ENCODE measurements around the gene PADI3. TPM values are rescaled to one million over a fixed set of nuclear protein-coding genes. Genes with fewer than 3 reads are reported as not detected.
A peak's percentile ranks its signal among the peaks of the same experiment; 100 is the strongest.

PADI3 gene
- total and polyA plus RNA-seq, 8 donors: 0.04 TPM; not detected in 7

DNA sequence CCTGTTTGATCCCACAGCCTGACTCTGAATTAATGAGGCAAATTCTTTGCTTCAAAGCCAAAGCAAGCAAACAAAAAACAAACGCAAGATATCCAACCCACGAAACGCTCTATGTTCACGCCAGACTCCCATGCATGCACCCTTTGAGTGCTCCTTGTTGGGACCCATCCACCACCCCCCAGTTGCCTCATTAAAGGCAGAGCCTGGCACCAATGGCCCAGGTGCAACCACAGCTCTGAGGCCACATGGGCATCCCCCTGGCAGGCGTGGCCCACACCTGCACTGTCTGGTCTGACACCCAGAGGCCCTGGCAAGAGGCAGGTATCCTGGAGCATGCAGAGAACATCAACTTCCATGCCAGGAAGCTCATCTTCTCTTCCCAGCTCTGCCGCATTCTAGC, 58.0 kb downstream of the PADI3 start:
- TF ChIP-seq, protein P1, sequence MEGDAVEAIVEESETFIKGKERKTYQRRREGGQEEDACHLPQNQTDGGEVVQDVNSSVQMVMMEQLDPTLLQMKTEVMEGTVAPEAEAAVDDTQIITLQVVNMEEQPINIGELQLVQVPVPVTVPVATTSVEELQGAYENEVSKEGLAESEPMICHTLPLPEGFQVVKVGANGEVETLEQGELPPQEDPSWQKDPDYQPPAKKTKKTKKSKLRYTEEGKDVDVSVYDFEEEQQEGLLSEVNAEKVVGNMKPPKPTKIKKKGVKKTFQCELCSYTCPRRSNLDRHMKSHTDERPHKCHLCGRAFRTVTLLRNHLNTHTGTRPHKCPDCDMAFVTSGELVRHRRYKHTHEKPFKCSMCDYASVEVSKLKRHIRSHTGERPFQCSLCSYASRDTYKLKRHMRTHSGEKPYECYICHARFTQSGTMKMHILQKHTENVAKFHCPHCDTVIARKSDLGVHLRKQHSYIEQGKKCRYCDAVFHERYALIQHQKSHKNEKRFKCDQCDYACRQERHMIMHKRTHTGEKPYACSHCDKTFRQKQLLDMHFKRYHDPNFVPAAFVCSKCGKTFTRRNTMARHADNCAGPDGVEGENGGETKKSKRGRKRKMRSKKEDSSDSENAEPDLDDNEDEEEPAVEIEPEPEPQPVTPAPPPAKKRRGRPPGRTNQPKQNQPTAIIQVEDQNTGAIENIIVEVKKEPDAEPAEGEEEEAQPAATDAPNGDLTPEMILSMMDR (IDR thresholded peaks at IDR 0.05): no peak
- no peak for ATAC-seq

DNA sequence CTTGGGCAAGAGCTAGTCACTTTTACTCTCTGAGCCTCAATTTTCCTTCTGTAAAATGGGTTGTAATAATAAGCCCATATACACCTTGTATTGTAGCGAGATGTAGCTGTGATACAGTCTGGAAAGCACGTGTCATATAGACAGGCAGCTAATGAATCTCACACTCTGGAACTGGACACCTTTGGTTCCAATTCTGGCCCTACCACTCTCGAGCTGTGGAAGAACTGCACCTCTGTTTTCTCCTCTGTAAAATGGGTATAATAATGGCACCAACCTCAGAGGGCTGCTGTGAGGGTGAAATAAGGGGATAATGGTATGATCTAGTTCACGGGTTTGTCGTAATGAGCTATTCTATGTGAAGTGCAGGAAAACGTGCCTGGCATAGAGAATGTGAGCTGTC, 58.4 kb downstream of the PADI3 start:
- ATAC-seq (no peak), DNase-seq (no peak)
- Histone ChIP-seq H3K27me3 (peaks cover 0 to 54% of the 10 kb centered on the region in 2 donors), H3K36me3 (no peaks in the 10 kb centered on the region), H3K4me1 (peaks cover 0 to 66% of the 10 kb centered on the region in 2 donors), H3K9me3 (peaks cover 0 to 3% of the 10 kb centered on the region in 2 donors), H3K27ac (peak overlapping the region in 1 of 2 donors; percentile 86), H3K4me3 (no peak overlapping the region)
- TF ChIP-seq, protein P1 (IDR thresholded peaks at IDR 0.05): no peak
- intact Hi-C loops (cut with DNase I): no loop called here

More for the DNA sequence above, 58.0 kb downstream of the PADI3 start:
- H3K4me3 ChIP-seq: no peak overlapping the region
- DNase-seq: no peak
- no peak overlapping the region for H3K27ac ChIP-seq
- intact Hi-C loops (cut with DNase I): no loop called here
- H3K36me3 ChIP-seq: no peaks in the 10 kb centered on the region
- H3K27me3 ChIP-seq: peaks cover 0 to 50% of the 10 kb centered on the region in 2 donors
- H3K4me1 ChIP-seq: peaks cover 0 to 62% of the 10 kb centered on the region in 2 donors
- peaks cover 0 to 7% of the 10 kb centered on the region in 2 donors for H3K9me3 ChIP-seq

DNA sequence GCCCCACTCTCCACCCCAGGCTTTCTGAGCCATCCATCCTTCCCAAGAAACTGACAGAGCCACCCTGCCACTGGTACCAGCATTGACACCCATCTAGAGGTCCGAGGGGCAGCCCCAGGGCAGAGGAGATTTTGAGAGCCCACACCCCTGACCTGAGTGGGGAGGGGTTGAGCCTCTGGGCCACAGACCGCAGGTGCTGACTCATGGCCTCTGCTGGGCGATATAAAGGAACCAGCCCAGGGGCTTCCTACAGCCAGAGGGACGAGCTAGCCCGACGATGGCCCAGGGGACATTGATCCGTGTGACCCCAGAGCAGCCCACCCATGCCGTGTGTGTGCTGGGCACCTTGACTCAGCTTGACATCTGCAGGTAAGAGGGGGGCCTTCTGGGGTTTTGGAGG, 59.0 kb downstream of the PADI3 start, which contains the start of gene PADI4:
Gene PADI4, plus strand, starts transcription at position 252 of the 400 bp plus-strand sequence. Its CDS starts 26 bp downstream, at position 278.
- H3K4me1 ChIP-seq: peaks cover 0 to 68% of the 10 kb centered on the region in 2 donors
- H3K4me3 ChIP-seq: peak within 1 kb of the TSS in 1 of 2 donors; percentile 13
- TF ChIP-seq, protein P1 (IDR thresholded peaks at IDR 0.05): no peak
- intact Hi-C loops (cut with DNase I): no loop called here
- H3K9me3 ChIP-seq: no peaks in the 10 kb centered on the region
- no peaks in the 10 kb centered on the region for H3K36me3 ChIP-seq
- H3K27ac ChIP-seq: peak within 1 kb of the TSS in 1 of 2 donors; percentile 86
- ATAC-seq (peak; percentile 41), DNase-seq (peak in 2 of 4 donors; percentile 47 to 89)
- peaks cover 0 to 60% of the 10 kb centered on the region in 2 donors for H3K27me3 ChIP-seq

DNA sequence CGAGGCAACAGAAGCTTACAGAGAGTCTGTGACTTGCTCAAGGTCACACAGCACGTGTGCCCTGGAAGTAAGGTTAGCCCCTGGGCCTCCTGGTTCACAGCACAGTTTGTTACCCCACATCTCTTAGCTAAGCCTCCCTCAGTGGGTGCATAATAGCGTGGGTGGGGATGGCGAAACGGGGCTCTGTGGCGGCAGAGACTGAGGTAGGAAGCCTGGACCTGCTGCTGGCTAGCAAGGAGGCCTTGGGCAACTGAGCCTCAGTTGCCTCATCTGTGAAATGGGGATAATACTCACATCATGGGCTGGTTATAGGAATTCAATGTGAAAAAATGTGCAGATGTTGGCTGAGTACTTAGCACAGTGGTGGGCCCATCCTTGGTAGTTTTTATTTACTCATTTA, 59.7 kb downstream of the PADI3 start:
- intact Hi-C loops (cut with DNase I): no loop called here
- peak overlapping the region in 1 of 2 donors; percentile 13 for H3K4me3 ChIP-seq
- ATAC-seq: no peak

DNA sequence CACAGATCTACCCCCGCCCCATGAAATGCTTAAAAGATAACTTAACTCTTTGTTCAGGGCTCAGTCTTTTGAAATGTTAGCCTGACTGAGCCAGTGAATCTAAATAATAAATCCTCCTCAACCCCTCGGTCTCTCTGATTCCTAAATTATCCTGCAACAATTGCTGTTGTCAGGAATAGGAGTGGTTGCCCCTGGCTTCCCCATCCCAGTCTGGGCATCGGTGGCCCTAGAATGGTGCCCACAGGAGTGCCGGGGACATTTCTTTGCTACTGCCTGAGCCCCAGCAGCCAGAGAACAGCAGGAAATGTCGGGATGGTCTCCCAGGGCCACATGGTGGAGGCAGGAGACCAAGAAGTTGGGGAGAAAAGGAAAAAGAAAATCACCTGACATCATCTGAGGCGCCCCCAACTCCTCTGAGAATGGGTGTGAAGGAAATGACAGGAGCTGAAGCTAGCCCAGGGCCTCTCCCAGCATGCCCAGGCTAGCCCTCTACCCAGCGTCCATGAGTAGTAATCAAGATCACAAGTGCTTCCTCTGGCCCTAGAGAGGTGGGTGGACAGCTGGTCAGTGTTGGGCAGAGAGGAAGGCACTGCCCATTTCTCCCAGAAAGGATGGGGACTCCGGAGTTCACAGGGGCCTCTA, 60.6 kb downstream of the PADI3 start:
- H3K36me3 ChIP-seq: no peaks in the 10 kb centered on the region
- ATAC-seq: no peak
- DNase-seq: no peak
- H3K4me3 ChIP-seq: no peak overlapping the region
- H3K4me1 ChIP-seq: peaks cover 0 to 57% of the 10 kb centered on the region in 2 donors
- peaks cover 0 to 72% of the 10 kb centered on the region in 2 donors for H3K27me3 ChIP-seq
- H3K9me3 ChIP-seq: no peaks in the 10 kb centered on the region
- TF ChIP-seq, protein P1 (IDR thresholded peaks at IDR 0.05): no peak
- peak overlapping the region in 1 of 2 donors; percentile 86 for H3K27ac ChIP-seq
- intact Hi-C loops (cut with DNase I): no loop called here

More for the DNA sequence above, 59.7 kb downstream of the PADI3 start:
- DNase-seq: no peak
- Histone ChIP-seq H3K36me3 (no peaks in the 10 kb centered on the region), H3K9me3 (no peaks in the 10 kb centered on the region), H3K4me1 (peaks cover 0 to 67% of the 10 kb centered on the region in 2 donors), H3K27ac (peak overlapping the region in 1 of 2 donors; percentile 86), H3K27me3 (peaks cover 0 to 64% of the 10 kb centered on the region in 2 donors)
- TF ChIP-seq, protein P1 (IDR thresholded peaks at IDR 0.05): no peak
